SIG-M5 treated with dmso at 0.1 percent for 504 hours (cell line): ENCODE results near the gene RPL19.

Experiments used
- DNase-seq: peaks from one replicate; lab custom pipeline; 2025; ENCODE audit not compliant: unreplicated experiment; lab: John Stamatoyannopoulos, UW

Gene RPL19

DNA sequence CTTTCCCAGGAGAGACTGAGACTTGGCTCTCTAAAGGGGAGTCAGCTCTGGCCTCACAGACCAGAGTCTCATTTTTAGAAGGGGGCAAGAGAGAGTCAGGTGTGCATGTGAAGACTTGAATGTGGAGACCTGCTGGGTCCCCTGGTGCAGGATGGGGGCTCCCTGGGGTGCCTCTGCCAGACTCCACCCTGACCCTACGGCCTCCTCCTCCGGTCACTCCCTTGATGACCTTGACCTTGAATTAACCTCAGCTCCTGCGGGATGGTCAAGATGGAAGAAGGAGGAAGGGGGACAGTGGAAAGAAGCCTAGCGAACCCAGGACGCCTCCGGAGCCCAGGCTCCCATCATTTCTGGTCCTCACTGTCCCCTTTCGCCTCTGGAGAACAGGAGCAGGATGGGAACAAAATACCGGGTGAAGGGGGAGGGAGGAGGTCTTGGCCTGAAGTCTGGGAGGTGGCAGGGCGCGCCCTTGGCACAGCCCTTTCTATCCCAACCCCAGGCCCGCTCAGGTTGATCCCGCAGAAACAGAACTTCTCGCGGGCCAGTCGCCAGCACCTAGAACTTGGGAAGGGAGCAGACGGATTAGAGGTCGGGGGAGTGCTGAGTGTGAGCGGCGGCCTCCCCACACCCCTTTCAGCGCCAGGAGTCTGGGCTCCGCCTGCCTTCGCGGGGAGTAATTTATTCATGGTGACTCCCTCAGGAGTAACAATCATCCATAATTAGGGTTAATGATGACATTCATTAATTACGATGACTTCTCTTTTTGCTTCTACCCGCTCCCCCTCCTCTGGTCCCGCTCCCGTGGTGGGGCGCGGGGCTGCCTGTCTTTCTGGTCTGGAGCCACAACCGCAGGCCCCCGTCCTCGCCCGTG lies 24.1 kb downstream of the RPL19 start:
- DNase-seq: no peak

DNA sequence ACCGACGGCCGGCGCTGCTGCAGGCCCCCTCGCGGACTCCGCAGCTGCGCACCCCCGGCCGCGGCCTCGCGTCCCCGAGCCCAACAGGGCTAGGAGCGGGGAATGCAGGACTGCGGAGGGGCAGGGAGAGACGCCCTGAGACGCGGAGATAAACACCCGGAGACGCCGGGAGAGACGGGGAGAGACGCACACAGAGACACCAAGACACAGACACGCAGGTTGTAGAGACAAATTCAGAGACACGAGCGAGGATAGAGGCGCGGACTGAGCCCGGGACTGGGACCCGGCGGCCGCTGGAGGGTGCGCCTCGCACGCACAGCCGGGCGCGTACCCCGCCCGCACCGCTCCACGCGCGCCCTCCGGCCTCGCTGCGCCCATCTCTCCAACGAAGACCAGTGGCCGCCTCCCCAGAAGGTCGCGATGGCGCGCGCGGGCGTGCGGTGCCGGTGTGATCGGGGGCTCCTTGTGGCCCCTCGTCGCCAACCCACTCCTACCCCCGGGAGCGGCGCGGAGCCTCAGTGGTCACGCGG lies 24.8 kb downstream of the RPL19 start:
- no peak for DNase-seq

DNA sequence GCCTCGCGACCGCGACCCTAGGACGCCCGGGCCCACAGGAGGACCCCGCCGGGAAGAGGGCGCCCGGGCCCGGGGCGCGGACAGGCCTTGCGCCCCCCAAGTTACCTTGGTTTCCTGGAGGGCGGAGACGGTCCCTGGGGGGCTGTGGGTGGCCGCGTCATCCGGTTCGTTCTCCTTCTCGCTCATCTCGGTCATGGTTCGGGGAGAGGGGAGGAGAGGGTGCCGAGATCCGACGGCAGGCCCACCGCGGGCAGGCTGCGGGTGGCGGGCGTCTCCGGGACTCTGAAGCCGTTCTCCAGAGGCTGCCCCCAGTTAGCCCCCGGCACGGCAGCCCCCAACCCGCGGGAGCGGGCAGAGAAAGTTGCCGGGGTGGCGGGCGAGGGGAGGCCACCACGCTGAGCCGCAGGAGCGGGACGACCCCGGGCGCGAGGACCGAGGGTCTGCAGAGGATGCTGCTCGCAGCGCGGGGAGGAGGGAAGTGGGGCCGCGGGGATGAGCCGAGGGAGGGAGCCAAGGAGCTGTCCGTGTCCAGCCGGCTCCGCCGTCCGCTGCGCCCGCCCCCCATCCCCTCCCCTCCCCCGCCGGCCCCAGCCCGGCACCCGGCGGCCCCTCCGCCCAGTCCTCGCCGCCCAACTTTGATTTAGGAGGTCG lies 25.4 kb downstream of the RPL19 start, which contains the start of gene STAC2:
Gene STAC2 (minus strand): TSS at position 638 of the 651 bp plus-strand sequence. CDS start 443 bp downstream, at position 195.
- DNase-seq: no peak

DNA sequence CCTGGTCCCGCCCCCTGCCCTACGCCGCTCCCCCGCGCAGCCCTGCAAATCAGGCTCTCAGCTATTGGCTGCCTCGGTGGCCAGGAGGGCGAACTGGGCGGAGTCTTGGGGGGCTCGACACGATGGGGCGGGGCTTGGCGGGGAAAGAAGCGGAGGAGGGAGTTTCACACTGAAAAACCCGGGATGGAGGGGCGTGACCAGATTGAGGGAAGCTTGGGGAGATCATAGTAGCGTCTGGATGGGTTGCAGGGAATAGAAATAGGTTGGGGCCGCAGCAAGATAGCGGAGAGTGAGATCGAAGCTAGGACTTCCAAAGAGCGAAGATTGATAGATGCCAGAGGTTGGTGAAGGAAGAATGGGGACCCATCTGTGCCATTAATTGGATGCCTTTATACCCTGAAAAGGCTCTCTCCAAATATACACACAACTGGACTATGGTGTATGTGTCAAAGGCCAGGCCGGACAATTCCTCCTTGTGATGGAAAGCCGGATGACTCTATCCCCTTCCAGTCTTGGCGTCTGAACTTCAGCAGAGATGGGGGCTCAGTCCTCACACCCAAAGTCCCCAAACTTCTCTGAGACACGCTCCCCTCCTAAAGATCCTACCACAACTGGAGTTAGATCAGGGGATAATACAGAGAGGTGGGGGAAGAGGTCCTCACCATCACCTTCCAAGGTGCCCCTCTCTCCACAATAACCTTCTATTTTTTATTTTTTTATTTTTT lies 26.0 kb downstream of the RPL19 start:
- DNase-seq: peak; percentile 32

DNA sequence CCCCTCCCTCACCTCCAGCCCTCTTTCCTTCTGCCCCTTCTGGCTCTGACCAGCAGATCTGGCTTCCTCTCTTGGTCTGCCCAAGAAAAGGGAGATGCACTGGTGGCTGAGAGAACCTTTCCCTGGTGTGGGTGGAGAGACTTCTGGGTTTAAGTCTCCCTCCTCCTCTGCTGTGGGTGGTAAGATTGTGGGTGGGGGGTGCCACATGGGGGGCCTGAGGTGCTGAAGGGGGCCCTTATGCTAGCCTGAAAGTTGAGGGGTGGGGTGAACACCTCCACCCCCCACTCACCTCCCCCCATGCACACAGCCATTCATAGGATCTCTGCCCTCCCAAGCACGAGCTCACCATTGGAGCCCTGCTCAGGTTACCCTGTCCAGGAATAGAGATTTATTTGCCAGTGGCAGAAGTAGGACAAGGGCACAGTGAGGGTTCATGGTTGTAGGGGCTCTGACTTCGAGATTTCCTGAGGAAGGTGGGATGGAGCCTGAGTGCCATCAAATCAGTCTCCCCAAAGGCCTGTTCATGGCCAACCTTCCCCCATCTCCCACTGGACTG lies 27.4 kb downstream of the RPL19 start:
- DNase-seq: no peak

DNA sequence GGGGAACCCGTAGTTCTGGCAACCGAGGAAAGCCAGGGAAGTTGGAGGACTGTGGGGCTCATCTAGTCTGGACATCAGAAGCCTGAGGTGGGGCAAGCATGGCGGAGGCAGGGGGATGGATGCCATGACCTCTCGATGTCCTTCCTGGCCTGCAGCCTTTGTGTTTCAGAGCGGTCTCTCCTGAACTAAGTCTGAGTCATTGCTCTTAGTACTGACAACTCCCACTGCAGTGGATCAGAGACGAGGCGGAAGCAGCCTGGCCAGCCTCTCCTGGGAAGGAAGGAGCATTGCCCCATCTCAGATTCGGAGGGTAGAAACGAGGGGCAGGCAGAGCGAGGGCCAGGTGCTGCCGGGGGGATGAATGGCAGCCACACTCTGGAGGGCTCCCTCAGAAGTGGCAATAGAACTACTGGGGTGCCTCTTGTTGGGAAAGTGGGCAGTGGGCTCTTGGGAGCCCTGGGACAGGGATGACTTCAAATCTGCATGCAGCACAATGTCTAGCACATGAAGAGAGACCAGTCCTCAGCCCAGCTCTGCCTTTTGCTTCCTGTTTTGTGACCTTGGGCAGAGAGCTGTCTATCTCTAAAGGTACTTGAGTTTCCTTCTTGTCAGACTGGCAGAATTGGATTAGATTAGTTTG lies 29.3 kb downstream of the RPL19 start:
- peak; percentile 81 for DNase-seq

DNA sequence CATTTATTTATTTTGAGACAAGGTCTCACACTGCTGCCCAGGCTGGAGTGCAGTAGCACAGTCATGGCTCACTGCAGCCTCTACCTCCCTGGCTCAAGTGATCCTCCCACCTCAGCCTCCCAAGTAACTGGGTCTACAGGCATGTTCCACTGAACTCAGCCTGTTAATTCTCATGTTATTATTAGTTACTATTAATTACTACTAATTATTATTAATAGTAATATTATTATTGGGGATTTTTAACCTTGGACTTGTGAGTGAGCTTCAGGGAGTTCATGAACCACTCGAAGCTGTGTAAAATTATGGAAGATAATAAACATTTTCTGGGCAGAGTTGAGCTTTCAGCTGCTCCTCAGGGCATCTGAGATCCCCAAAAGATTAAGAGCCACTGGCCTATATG lies 30.3 kb downstream of the RPL19 start:
- no peak for DNase-seq

DNA sequence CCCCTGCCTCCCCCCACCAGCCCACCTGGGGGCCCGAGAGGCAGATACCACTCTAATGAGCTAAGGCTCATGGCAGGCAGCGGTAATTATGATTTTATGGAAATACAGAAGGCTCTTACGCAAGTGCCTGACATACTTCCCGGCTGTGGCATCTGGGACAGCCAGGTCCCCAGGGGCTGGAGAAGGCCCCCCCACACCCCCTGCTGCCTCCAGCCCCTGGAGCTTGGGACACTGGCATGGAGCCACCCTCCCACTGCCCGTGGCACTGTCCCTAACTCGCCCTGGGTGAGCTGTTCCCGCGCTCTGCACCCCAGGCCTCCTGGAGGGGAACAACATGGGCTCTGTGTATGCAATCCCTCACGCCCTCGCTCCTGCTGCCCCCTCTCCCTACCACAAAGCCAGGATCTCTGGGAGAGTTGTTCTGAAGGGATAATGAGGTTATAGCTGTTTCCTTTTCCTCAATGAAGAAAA lies 31.0 kb downstream of the RPL19 start:
- DNase-seq: no peak

DNA sequence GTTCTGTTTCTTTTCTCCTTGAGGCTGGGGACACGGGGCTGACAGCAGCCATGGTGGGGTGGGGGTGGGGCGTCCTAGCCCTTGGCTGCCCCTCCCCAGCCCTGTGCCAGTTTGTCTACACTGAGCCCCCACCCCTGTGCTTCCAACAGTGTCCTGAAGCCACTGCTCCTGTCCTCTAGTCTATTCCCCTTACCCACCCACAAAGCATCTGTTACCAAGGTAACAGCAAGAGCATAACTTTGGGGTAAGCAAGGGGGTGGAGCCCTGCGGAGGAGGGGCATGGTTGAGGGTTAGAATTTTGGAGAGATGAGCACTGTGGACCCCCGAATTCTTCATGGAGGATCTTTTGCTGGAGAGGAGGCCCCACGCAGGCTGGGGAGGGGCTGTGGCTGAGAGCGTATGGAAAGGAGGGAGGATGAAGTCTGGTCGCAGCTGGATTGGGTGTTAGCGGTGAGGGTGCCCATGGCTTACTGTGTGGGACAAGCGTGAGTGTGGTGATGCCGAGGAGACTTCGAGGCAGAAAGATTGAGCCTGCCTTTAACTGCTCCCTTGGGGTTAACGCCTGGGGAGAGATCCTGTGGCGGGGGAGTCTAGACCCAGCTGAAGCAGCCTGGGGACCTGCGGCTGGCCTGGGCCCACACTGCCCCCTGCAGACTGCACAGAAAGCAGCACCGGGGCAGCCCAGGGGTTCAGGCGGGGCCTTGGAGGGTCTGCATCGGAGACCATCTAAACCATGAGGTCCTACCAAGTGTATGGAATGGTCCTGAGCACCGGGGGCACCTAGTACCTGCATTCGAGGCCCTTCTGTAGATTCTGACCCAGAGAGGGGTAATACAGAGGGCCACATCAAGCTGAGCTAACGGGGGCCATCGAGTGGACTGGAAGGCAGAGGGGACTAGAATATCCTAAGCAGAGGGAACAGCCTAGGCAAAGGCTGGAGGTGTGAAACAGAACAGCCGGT lies 31.8 kb downstream of the RPL19 start:
- peak; percentile 18 for DNase-seq

DNA sequence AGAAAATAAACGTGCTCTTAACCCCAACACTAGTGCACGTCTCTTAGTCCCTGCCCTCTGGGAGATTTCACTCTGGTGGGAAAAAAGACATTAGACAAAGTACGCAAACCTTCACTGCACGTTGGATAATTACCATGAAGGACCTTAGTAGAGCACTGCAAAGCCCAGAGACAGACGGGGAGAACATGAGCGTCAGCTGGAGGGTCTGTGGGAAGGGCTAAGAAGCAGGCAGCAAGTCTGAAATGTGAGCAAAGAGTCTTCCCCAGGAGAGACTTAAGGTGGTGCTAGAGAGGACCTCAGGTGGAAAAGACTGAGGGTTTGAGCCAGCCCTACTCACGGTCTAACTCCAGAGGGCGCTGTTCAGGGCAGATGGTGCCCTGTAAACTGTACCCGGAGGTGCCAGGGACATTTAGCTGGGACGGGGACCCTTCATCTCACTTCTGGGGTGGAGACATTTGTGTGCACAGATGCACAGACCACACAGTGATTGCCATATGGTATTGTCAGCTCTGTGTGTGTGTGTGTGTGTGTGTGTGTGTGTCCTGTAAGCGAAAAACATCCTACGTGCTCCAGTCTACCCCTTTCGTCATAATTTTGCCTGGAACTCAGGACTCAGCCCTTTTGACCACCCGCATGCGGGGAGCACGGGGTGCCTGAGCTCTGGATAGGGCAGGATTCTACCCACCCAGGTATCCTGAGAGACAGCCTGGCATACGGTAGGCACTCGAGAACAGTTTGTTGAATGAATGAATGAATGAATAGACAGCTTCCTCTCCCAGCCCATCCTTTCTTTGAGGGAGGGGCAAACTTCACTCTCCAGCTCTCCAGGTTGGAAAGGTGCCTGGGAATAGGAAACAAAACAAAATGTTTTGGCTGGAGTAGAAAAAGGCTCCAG lies 35.7 kb downstream of the RPL19 start:
- peak; percentile 90 for DNase-seq

DNA sequence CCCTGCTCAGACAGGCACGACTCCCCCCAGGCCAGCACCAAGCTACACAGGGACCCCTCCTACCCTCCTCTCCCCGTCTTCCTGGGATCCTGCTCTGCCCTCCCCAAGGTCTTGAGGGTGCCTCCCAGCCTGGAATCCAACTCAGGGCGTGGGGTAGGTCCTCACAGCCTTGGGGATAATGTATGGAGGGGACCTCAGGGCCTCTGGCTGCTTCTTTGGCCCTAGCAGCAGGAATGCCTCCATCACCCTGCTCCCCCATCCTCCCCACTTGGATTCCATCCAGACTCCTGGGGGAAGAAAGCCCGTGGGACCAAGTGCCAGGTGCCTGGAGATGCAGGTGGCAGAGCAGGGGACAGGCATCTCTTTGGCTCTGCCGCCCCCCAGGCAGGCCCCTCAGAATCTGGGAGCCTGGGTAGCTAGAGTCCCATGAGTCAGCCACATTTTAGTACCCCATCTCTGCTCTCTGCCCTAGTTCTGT lies 36.4 kb downstream of the RPL19 start:
- no peak for DNase-seq

DNA sequence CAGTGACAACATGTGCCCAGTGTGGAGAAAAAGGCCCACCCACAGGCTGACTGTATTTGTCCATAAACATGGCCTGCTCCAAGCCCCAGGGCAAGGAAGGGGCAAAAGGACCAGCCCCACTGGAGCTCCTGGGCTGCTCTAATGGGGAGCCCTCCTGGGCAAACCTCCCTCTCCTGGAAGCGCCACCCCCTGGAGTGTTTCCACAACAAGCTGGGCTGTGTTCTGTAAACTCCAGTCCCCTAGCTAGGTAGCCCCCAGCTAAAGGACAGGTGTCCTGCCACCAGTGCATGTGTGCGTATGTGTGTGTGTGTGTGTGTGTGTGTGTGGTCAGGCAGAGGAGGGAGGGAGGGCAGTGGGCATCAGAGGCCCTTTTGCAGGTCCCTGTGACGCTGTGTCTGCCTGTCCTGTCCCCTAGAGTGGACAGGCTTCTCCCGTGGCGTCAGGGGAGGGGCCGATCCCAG lies 36.9 kb downstream of the RPL19 start:
- no peak for DNase-seq

DNA sequence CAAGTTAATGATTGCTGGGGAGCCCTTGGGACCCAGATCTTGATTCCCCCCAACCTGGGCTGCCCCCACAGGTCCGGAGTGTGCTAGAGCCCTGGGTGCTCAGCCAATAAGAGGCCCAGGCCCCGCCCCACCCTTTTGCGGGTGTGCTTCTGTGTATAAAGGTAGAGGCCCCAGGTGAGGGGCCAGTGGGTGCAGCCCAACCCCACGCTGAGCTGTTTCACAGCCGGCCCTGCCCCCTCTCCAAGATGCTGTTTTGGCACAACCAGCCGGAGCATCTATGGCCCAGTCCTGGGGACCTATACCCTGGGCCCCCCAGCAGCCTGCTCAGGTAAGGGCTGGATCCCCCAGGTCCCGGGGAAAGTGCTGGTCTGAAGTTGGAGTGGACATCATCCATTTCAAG lies 37.5 kb downstream of the RPL19 start:
- DNase-seq: no peak

DNA sequence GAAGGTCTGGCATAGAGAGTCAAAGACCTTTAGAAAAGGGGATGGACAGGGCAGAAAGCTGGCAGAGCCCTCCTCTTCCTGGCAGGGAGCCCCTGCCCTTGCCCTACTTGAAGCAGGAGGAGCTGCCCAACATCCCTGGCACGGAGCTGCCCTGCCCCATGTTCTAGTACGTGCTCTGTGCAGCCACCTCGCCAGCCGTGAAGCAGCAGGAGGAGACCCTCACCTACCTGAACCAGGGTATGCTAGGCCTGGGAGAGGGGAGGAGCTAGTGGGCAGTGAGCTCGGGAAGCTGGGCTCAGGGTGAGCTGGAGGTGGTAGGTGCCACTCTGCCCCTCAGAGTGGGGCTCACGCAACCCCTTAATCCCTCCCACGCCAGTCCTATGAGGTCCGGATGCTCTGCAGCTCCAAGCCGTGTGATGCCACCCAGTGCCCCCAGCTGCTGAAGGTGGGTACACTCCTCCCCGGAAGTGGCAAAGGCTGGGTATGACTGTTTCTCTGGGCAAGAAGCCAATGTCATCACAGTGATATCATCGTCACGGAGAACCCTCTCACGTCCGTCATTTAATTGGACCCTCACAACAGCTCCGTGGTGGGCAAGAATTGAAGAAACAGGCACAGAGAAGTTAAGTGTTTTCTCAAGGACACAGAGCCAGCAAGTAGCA lies 38.4 kb downstream of the RPL19 start:
- no peak for DNase-seq

DNA sequence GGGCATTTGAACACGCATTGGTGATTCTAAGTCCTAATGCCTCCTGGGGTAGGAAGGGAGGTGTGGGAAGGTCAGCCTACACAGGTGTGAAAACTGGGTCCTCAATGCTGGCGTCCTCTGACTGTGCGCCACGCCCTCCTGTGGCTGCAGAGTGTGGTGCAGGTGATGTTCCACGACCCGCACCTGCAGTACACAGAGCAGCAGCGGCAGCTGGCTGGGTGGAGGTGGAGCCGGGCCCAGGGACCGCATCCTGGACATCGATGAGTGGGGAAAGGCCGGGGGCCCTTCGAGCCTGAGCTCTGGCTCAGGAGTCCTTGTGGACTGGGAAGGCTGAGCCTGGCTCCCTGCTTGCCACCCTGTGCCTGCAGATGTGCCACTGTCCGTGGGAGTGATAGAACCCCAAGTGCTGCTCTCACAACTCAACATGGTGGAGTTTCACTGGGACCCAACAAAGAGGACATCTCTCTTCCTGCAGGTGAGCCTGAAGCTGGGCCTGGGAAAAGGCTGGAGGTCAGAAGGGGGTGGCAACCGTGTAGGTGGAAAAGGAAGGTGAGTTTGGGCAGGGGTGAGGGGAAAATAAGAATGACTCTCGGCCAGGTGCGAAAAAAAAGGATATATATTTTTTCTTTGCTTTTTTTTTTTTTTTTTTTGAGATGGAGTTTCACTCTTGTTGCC lies 39.7 kb downstream of the RPL19 start:
- no peak for DNase-seq

DNA sequence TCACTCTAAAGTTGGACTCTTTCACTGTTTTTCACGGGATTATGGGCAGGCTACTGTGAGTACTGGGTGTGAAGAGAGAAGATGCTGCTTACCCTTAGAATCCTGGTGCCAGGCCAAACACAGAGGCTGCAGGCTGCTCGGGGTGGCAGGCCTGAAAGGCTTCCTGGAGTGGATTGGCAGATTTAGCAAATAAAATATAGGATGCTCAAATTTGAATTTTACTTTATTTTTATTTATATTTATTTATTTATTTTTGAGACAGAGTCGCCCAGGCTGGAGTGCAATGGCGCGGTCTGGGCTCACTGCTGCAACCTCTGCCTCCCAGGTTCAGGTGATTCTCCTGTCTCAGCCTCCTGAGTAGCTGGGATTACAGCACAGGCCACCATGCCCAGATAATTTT lies 40.5 kb downstream of the RPL19 start:
- no peak for DNase-seq

DNA sequence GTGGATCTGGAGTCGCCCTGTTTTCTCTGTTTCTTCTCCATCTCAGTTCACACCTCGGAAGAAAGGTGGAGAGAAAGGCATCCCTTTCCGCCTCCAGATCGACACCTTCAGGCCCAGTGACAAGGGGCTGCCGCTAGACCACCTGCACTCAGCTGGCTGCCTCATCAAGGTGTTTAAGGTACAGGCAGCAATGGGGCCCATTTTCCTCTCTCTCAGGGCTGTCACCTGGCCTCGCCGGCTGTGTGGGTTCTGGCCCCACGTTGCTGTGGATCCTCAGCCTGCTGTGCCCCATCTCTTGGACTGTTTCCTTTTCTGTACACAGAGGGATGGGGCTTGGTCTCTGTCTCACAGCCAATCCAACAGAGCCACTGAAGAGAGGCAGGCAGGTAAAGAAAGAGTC lies 43.1 kb downstream of the RPL19 start:
- no peak for DNase-seq
